ENCODE measurements around the gene TCF3. TPM values are rescaled to one million over a fixed set of nuclear protein-coding genes. Genes with fewer than 3 reads are reported as not detected.

Gene TCF3
- total RNA-seq, 1 donor from 2014 or later: 56.0 TPM

- no peak for DNase-seq (ENCODE audit: low read depth in 2 of 2)
Observed at GRCh38 chr19:1587872-1588271, 64.5 kb downstream of the TCF3 start.

- DNase-seq (ENCODE audit: low read depth in 2 of 2): no peak
Observed at GRCh38 chr19:1585243-1585580, 67.2 kb downstream of the TCF3 start.

DNA sequence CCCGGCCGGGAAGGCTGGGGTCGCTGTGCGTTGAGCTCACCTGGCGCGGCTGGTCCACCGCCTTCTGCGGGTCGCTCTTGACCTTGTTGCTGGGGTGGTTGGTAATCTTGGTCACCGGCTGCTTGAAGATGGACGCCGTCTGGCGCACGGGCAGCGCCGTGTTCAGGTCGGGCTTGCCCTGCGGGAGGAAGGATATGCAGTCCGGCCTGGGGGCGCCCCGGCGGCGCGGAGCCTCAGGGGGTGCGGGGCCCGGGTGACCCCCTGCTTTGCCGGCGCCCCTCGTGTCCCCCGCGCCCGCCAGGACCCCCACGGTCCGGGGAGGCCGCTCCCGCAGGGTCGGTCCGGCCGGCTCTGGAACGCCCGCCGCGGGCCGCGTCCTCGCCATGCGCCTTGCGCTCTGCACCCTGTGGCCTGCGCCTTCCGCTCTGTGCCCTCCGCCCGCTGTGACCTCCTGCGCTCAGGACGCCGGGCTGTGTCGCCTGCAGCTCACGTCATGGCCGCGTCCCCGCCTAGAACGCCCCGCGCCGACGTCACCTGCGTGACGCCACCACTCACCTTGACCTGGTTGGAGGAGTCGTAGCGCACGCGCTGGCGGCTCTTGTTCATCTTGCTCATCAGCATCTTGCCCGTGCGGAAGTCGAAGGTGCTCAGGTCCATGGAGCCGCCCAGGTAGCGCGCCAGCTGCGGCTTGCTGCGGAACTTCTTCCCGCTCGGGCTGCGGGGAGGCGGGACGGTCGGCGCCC is 67.7 kb downstream of the TCF3 start:
- no peak for DNase-seq (ENCODE audit: low read depth in 2 of 2)

DNA sequence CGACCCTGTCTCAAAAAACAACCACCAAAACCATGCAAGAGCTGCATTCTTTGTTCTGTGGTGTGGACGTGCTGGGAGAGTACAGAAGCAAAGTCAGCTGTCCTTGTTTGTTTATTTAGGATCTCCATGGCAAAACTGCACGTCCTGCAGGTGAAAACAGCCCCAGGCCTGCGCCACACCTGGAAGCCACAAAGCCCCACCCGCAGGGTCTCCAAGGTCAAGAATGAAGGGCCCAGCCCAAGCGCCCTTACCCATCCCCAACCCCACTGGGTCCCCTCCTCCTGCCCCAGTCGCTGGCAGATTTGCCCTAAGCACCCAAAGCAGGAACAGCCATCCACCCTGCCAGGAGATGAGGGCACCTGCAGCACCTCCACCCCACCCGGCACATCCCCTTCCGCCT is 70.2 kb downstream of the TCF3 start:
- no peak for DNase-seq (ENCODE audit: low read depth in 2 of 2)

- DNase-seq (ENCODE audit: low read depth in 2 of 2): no peak
Observed at GRCh38 chr19:1580957-1581356, 71.5 kb downstream of the TCF3 start.

- no peak for DNase-seq (ENCODE audit: low read depth in 2 of 2)
Observed at GRCh38 chr19:1580382-1580781, 72.0 kb downstream of the TCF3 start.

GRCh38 chr19:1579222-1579621 is 73.2 kb downstream of the TCF3 start:
- DNase-seq (ENCODE audit: low read depth in 2 of 2): no peak

GRCh38 chr19:1577929-1578618 is 74.3 kb downstream of the TCF3 start:
- no peak for DNase-seq (ENCODE audit: low read depth in 2 of 2)

- DNase-seq (ENCODE audit: low read depth in 2 of 2): no peak
Observed at GRCh38 chr19:1577090-1577928, 75.1 kb downstream of the TCF3 start.

DNA sequence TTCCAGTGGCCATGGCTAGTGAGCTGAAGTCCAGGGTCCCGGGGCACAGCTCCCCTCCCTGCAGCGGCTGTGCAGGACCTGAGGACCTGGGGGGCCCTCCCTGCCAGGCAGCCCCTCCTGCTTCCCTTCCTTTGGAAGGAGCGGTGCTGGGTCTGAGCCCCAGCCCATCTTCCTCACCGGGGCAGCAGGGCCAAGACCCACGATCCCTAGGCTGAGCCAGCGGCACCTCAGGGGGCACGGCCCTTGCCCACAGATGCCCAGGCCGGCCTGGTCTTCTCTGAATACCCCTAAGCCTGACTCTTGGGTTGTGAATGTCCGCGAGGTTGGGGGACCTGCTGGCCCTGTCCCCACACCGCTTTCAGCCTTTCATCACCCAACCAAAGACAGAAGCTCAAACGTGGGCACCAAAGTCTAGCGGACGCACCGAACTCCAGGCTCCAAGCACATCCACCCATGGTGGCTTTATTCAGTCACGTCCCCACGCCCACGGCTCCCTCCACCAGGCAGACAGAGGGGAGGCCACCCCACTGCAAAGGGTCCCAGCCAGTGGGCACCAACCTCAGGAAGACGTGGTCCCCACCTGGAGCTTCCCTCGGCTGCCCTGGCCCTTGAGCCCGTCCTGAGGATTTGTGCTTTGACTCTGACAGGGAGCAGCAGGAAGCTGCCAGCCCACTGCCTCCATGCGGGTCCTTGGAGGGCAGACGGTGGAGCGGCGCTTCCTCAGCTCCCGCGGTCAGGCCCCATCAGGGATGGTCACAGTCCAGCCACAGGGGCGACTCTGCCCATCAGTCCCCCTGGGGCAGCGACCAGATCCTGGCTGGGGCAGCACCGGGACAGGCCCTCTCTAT is 75.9 kb downstream of the TCF3 start:
- no peak for DNase-seq (ENCODE audit: low read depth in 2 of 2)

DNA sequence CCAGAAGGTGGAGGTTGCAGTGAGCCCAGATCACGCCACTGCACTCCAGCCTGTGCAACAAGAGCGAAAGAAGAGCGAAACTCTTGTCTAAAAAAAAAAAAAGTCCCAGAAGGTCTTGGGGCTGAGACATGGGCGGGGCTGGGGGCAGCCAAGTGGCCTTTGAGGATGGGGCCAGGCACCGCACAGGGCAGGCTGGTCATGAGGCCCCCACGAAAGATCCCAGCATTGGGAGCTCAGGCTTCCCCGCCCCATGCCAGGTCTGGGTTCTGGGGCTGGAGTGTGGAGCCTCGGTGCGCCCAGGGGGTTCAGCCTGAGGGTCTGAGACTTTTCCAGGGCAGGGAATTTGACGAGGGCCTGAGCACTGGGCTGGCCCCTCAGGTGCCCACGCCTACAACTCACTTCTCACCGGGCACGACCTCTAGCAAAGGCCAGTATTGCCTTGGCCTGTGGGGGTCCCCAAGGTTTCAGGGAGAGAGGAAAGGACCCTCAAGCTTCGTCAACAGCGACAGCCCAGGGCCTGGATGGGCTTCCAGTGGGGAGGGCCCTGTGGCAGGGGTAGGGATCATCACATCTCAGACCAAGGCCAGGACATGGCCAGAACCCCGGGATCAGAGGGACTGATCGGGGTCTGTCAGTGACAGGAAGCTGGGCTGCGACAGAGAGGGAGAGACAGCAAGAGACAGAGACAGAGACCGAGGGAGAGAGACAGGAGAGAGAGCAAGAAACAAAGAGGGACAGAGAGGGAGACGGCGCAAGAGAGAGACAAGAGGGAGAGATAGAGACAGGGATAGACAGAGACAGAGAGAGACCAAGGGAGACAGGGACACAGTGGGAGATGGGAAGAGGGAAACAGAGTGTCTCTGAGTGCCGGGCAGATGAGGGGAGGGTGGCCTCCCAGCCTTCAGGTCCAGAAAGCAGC is 76.8 kb downstream of the TCF3 start:
- DNase-seq (ENCODE audit: low read depth in 2 of 2): no peak

- DNase-seq (ENCODE audit: low read depth in 2 of 2): no peak
Observed at GRCh38 chr19:1574354-1575136, 77.9 kb downstream of the TCF3 start.

DNA sequence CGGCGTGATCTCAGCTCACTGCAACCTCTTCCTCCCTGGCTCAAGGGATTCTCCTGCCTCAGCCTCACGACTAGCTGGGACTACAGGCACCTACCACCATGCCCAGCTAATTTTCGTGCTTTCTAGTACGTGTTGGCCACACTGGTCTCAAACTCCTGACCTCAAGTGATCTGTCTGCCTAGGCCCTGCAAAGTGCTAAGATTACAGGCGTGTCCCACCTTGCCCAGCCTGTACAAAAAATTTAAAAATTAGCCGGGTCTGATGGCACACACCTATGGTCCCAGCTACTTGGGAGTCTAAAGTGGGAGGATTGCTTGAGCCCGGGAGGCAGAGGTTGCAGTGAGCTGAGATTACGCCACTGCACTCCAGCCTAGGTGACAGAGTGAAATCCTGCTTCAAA is 79.6 kb downstream of the TCF3 start:
- no peak for DNase-seq (ENCODE audit: low read depth in 2 of 2)

DNA sequence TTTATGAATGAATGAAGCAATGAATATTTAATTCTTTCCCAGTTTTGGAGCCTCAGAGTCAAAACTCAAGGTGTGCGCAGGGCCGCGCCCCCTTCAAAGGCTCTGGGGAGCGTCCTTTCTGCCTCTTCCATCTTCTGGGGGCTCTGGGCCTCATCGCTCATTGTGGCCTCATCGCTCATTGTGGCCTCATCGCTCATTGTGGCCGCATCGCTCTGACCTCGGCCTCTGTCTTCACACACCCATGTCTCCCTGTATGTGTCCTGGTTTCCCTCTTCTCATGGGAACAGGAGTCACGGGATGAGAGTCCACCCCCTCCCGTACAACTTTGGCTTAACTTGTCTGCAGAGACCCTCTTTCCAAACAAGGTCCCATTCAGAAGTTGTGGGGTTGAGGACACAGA is 81.1 kb downstream of the TCF3 start:
- no peak for DNase-seq (ENCODE audit: low read depth in 2 of 2)

DNA sequence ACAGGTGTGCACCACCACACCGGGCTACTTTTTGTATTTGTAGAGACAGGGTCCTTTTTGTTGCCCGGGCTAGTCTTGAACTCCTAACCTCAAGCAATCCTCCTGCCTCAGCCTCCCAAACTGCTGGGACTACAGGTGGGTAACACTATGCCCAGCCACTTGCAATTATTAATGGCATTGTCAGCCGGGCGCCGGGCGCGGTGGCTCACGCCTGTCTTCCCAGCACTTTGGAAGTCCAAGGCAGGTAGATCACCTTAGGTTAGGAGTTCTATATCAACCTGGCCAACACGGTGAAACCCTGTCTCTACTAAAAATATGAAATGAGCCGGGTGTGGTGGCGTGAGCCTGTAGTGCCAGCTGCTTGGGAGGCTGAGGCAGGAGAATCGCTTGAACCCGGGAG is 81.6 kb downstream of the TCF3 start:
- no peak for DNase-seq (ENCODE audit: low read depth in 2 of 2)

- no peak for DNase-seq (ENCODE audit: low read depth in 2 of 2)
Observed at GRCh38 chr19:1569997-1570396, 82.4 kb downstream of the TCF3 start.

GRCh38 chr19:1568320-1569019 is 83.9 kb downstream of the TCF3 start, which contains the start of gene MEX3D:
MEX3D (minus strand) TSS chr19:1568325; CDS start chr19:1568058, 267 bp downstream.
- peak in 1 of 2 donors; percentile 71 for DNase-seq (ENCODE audit: low read depth in 2 of 2)

DNA sequence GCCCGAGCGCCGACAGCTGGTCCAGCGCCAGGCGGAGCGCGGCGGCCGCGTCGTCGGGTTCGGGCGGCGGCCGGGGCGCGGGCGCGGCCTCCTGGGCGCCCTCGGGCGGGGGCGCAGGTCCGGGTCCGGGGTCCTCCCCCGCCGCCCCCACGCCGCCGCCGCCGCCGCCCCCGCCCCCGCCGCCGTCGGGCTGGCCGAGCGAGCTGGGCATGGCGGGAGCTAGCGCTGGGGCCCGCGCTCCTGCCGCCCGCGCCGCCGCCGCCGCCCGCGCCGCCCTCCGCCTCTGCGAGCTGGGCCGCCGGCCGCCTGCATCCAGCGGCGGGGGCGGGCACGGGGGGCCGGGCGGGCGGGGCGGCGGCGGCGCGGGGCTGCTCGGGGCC is 84.6 kb downstream of the TCF3 start:
- DNase-seq (ENCODE audit: low read depth in 2 of 2): no peak
